ENCODE results near the gene OCA2. TPM values are rescaled to one million over a fixed set of nuclear protein-coding genes. Genes with fewer than 3 reads are reported as not detected.

OCA2 gene
- total and polyA plus RNA-seq, 2 of the 13 experiments (the other 11 are each of a cell fraction or from before 2014, with no cell fraction given): 0.02 to 0.05 TPM

DNA sequence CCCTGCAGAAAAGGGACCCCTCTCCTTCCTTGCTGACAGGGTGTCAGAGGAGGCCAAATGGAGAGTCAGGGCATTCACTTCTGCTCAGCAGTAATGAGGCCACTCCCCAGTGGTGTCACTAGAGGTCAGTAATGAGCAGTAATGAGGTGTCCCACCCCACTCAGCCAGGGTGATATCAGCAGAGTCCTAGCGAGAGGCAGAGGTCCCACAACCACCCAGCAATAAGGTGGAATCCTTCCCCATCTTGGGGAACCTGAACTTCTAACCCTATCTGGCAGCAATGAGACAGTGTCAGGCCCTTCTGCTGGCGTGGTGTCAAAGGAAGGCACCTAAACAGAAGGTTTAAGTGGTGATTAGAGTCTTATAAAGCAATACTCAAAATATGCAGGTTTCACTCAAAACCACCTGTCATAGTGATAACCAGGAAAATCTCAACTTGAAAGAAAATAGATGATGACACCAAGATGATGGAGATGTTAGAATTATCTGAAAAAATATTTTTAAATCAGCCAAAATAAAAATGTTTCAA lies 12.9 kb downstream of the OCA2 start:
- Histone ChIP-seq H3K4me3 (replicated peaks in 1 of 3; ENCODE audit: insufficient read depth in 1 of 3, low read depth in 2 of 3, low read length in 3 of 3) (no peak overlapping the region), H3K27ac (ENCODE audit: extremely low read length, insufficient read depth, low read length) (no peak overlapping the region), H3K9ac (ENCODE audit: insufficient read depth, low read depth, low read length) (no peak overlapping the region), H3K27me3 (ENCODE audit: control insufficient read depth in 1 of 2, insufficient read depth in 2 of 2, low read length in 2 of 2) (no peaks in the 10 kb centered on the region), H3K36me3 (replicated peaks in 1 of 2; ENCODE audit: control insufficient read depth in 1 of 2, insufficient read depth in 2 of 2, low read length in 2 of 2) (no peaks in the 10 kb centered on the region), H3K79me2 (ENCODE audit: insufficient read depth, low read length) (no peaks in the 10 kb centered on the region), H3K9me3 (ENCODE audit: low read length) (peaks cover 7% of the 10 kb centered on the region; the same call in 1 of the 2 replicates), H3K4me1 (ENCODE audit: insufficient read depth, low read length) (peaks cover 14% of the 10 kb centered on the region), H3K4me2 (ENCODE audit: low read depth, low read length) (no peak overlapping the region), H2AFZ (ENCODE audit: low read length) (no peak overlapping the region), H4K20me1 (ENCODE audit: insufficient read depth, low read length) (no peaks in the 10 kb centered on the region)
- 2% methylated on average over 2 of the region's 2 CpGs for WGBS (ENCODE audit: low lambda C conversion rate)
- intact Hi-C loops (cut with micrococcal nuclease; ENCODE audit: unreplicated experiment) (loop anchor here (1.0 kb wide), 2 partner anchors 12 to 37 kb away; no protein-coding TSS in a partner anchor), in situ Hi-C loops (cut with HindIII; ENCODE audit: extremely low pct_ligation_motif_present, low pct_unique_long_range_greater_than_20kb) (no loop called here)
- DNase-seq (ENCODE audit: low spot score): peak; percentile 60
- BruUV-seq (replicated peaks): no TSS peak
- ChIA-PET POLR2A (no interaction called here), CTCF (ENCODE audit: low intra/inter-chr PET ratio, low total read pairs) (interaction anchor here (2.2 kb wide), 1 partner anchor 37 kb away, joined by 14 read pairs; no protein-coding TSS in a partner anchor)
- FAIRE-seq: peak; percentile 83
- peak; percentile 98 for ATAC-seq
- TF ChIP-seq ZNF205 (CRISPR knock-in tag; IDR thresholded peaks at IDR 0.05): no peak
- no peak for TF ChIP-seq ZNF451 (CRISPR knock-in tag; IDR thresholded peaks at IDR 0.05)
- no peak for TF ChIP-seq ZBTB25 (CRISPR knock-in tag; IDR thresholded peaks at IDR 0.05)
- TF ChIP-seq ZFP62 (CRISPR knock-in tag; IDR thresholded peaks at IDR 0.05): no peak
- TF ChIP-seq ZNF773 (CRISPR knock-in tag; IDR thresholded peaks at IDR 0.05; ENCODE audit: borderline replicate concordance): no peak
- TF ChIP-seq, protein P1, sequence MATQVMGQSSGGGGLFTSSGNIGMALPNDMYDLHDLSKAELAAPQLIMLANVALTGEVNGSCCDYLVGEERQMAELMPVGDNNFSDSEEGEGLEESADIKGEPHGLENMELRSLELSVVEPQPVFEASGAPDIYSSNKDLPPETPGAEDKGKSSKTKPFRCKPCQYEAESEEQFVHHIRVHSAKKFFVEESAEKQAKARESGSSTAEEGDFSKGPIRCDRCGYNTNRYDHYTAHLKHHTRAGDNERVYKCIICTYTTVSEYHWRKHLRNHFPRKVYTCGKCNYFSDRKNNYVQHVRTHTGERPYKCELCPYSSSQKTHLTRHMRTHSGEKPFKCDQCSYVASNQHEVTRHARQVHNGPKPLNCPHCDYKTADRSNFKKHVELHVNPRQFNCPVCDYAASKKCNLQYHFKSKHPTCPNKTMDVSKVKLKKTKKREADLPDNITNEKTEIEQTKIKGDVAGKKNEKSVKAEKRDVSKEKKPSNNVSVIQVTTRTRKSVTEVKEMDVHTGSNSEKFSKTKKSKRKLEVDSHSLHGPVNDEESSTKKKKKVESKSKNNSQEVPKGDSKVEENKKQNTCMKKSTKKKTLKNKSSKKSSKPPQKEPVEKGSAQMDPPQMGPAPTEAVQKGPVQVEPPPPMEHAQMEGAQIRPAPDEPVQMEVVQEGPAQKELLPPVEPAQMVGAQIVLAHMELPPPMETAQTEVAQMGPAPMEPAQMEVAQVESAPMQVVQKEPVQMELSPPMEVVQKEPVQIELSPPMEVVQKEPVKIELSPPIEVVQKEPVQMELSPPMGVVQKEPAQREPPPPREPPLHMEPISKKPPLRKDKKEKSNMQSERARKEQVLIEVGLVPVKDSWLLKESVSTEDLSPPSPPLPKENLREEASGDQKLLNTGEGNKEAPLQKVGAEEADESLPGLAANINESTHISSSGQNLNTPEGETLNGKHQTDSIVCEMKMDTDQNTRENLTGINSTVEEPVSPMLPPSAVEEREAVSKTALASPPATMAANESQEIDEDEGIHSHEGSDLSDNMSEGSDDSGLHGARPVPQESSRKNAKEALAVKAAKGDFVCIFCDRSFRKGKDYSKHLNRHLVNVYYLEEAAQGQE (IDR thresholded peaks at IDR 0.05; ENCODE audit: borderline replicate concordance in 1 of 2, low read depth in 1 of 2, low read length in 2 of 2): no peak
- TF ChIP-seq ZNF235 (CRISPR knock-in tag; IDR thresholded peaks at IDR 0.05; ENCODE audit: borderline replicate concordance): no peak
- TF ChIP-seq HOMEZ (CRISPR knock-in tag; IDR thresholded peaks at IDR 0.05; ENCODE audit: low read depth): peak; percentile 25; the same call in 1 of the 2 replicates
- TF ChIP-seq ZNF563 (CRISPR knock-in tag; IDR thresholded peaks at IDR 0.05): no peak
- TF ChIP-seq SMAD9 (CRISPR knock-in tag; IDR thresholded peaks at IDR 0.05): no peak
- TF ChIP-seq, protein P2, sequence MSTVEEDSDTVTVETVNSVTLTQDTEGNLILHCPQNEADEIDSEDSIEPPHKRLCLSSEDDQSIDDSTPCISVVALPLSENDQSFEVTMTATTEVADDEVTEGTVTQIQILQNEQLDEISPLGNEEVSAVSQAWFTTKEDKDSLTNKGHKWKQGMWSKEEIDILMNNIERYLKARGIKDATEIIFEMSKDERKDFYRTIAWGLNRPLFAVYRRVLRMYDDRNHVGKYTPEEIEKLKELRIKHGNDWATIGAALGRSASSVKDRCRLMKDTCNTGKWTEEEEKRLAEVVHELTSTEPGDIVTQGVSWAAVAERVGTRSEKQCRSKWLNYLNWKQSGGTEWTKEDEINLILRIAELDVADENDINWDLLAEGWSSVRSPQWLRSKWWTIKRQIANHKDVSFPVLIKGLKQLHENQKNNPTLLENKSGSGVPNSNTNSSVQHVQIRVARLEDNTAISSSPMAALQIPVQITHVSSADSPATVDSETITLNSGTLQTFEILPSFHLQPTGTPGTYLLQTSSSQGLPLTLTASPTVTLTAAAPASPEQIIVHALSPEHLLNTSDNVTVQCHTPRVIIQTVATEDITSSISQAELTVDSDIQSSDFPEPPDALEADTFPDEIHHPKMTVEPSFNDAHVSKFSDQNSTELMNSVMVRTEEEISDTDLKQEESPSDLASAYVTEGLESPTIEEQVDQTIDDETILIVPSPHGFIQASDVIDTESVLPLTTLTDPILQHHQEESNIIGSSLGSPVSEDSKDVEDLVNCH (CRISPR knock-in tag; IDR thresholded peaks at IDR 0.05): no peak
- TF ChIP-seq MLLT10 (CRISPR knock-in tag; IDR thresholded peaks at IDR 0.05): no peak
- no peak for TF ChIP-seq FOXP1 (IDR thresholded peaks at IDR 0.05)
- TF ChIP-seq FOXP1 (CRISPR knock-in tag; IDR thresholded peaks at IDR 0.05): no peak
- TF ChIP-seq ZNF674 (CRISPR knock-in tag; IDR thresholded peaks at IDR 0.05; ENCODE audit: low read depth): no peak
- no peak for TF ChIP-seq SMARCC2 (IDR thresholded peaks at IDR 0.05)
- TF ChIP-seq, protein P3, sequence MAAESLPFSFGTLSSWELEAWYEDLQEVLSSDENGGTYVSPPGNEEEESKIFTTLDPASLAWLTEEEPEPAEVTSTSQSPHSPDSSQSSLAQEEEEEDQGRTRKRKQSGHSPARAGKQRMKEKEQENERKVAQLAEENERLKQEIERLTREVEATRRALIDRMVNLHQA (CRISPR knock-in tag; IDR thresholded peaks at IDR 0.05): no peak

Measured in HepG2 (cell line).